Gastroesophageal sphincter (tissue), 3 donors: ENCODE results near the gene RANBP17.

Source experiments
- CTCF ChIP-seq, 4 experiments: fragments of 200-600 bp in 2 of 4; fragments of 450-650 bp in 2 of 4; sonication (generic) in 1 of 4; IDR thresholded peaks; one replicate each; pipeline ENCODE4 v1.5.1; 2017 to 2019; ENCODE audit warnings: antibody characterized with exemption in 4 of 4, mild to moderate bottlenecking in 2 of 4, moderate library complexity in 2 of 4
- POLR2A ChIP-seq, 2 donors: fragments of 450-650 bp; IDR thresholded peaks; one replicate each; pipeline ENCODE4 v1.6.1; 2017; ENCODE audit warnings: antibody characterized with exemption in 2 of 2, mild to moderate bottlenecking in 2 of 2, moderate library complexity in 1 of 2

DNA sequence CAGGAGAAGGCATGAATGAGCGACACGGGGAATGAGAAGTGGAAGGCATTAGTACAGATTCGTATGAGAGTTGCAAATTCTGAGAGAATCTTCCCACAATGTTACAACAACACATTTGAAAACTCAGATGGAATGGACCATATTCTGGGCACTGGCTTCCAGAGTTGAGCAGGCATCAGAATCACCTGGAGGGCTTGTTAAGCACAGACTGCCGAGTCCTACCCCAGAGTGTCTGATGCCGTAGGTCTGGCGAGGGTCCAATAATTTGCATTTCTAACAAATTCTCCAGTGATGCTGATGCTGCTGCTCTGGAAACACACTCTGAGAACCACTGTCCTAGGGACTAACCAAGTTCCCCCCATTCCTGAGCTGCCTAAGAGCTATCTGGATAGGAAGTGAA lies 444.3 kb downstream of the RANBP17 start:
- no peak for TF ChIP-seq CTCF (IDR thresholded peaks at IDR 0.05)
- no peak for TF ChIP-seq POLR2A (IDR thresholded peaks at IDR 0.05)
